Cardiac septum (tissue), 1 donor: ENCODE results near the gene PREP. TPM values are rescaled to one million over a fixed set of nuclear protein-coding genes. Genes with fewer than 3 reads are reported as not detected.
"Not testable (repeated sequence)": the region's sequence is repeated elsewhere in the genome, so short reads cannot be mapped to it uniquely, and the experiment has no call there.

Experiments
- DNase-seq: peaks from one replicate; pipeline ENCODE4 v3.0.0-alpha.2; 2020; ENCODE audit warnings: low spot score
- intact Hi-C: fragments of 100-400 bp; cut with DNase I; formaldehyde crosslinking; loops from one replicate; pipeline ENCODE4 v1.14.0; 2022
- total RNA-seq: library from RNA; stranded (reverse); fragmentation: NEBNext Ultra II Directional; extraction: Animal tissue kit (Norgen Biotek cat#: 25700); gene quantifications from one replicate; pipeline ENCODE4 v1.2.1, GENCODE V29; 2021
- donor health status: DM: no; HTN: no; CAD: no.

Gene PREP
- total RNA-seq, 1 donor from 2014 or later = 26.2 TPM

DNA sequence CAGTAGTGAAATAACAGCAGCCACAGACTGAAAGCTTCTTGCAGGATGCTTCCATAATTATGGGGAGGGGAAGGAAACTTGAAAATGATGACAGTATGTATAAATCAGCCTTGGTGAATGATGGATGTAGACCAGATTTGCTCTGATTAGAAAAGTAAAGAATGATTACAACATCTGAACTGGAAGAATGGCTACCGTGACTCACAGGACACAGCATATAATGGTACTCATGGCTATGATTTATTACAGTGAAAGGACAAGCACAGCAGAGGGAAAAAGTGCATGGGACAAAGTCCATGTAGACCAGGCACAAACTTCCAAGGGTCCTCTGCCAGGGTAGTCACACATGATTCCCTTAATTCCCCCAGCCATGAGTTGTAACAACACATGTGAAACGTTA is 152.3 kb downstream of the PREP start:
- DNase-seq = no peak
- intact Hi-C loops = no loop called here

DNA sequence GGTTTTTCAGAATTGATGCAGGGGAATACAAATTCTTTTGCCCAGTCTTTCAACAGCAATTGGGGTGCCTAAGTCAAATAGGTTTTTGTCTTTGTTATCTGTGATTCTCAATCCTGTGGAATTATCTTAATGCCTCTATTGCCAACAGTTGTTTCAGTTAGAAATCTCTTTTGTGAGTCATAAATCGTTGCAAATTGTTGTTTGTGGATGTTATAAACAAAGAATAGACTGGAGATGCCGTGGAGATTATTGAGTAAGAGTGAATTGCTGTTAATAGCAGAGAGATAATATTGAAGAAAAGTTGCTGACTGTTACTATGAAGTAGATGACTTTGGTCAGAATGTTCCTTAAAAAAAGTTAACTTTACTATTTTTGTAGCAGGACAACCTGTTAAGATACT is 159.4 kb downstream of the PREP start:
- intact Hi-C loops = no loop called here
- DNase-seq = no peak

DNA sequence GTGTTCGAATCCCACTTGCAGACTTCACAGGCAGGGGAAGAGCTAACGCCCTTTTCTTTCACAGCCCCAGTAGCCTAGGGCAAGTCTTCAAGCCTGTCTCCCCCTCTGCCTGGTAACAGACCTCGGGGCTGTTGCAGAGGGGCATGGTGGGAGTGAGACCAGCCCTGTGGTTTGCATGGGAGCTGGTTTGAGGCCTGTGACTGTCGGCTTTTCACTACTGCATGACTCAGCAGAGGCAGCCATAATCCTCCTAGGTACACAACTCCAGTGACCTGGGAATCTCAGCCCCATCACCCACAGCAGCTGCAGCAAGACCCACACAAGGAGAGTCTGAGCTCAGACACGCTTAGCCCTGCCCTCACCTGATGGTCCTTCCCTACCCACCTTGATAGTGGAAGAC is 167.7 kb downstream of the PREP start:
- intact Hi-C loops = no loop called here
- DNase-seq = no peak

DNA sequence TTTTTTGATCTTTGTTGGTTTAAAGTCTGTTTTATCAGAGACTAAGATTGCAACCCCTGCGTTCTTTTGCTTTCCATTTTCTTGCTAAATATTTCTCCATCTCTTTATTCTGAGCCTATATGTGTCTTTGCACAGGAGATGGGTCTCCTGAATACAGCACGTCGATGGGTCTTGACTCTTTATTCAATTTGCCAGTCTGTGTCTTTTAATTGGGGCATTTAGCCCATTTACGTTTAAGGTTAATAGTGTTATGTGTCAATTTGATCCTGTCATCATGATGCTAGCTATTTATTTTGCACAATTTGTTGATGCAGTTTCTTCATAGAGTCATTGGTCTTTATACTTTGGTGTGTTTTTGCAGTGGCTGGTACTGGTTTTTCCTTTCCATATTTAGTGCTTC is 171.1 kb downstream of the PREP start:
- intact Hi-C loops, DNase-seq: not testable (repeated sequence)

Other genes starting within 250 kb of the PREP start
- 35.1 TPM for gene POPDC3, start 223.1 kb downstream of the PREP start, total RNA-seq